ENCODE data around the gene PIGR.
A peak's percentile ranks its signal among the peaks of the same experiment; 100 is the strongest.

The PIGR gene

GRCh38 chr1:206946261-206946660 is at the start of gene PIGR:
Gene PIGR (minus strand): TSS chr1:206946466. CDS start chr1:206940531, 5,935 bp downstream.
- no peak for DNase-seq

- DNase-seq = no peak
Measured at GRCh38 chr1:206992790-206993189, 46.5 kb upstream of the PIGR start.

- no peak for DNase-seq
Measured at GRCh38 chr1:206987873-206988272, 41.6 kb upstream of the PIGR start.

GRCh38 chr1:206986885-206987284 is 40.6 kb upstream of the PIGR start:
- DNase-seq = no peak

GRCh38 chr1:206986402-206986801 is 40.1 kb upstream of the PIGR start:
- no peak for DNase-seq

GRCh38 chr1:206985162-206985749 is 39.0 kb upstream of the PIGR start:
- no peak for DNase-seq

GRCh38 chr1:206982216-206982615 is 36.0 kb upstream of the PIGR start:
- peak; percentile 6 for DNase-seq

GRCh38 chr1:206979379-206980043 is 33.2 kb upstream of the PIGR start:
- peak; percentile 21 for DNase-seq

- no peak for DNase-seq
Measured at GRCh38 chr1:206978259-206978658, 32.0 kb upstream of the PIGR start.

- DNase-seq = no peak
Measured at GRCh38 chr1:206975306-206975705, 29.0 kb upstream of the PIGR start.

GRCh38 chr1:206974140-206974539 is 27.9 kb upstream of the PIGR start:
- no peak for DNase-seq

GRCh38 chr1:206972728-206973127 is 26.5 kb upstream of the PIGR start:
- no peak for DNase-seq

- no peak for DNase-seq
Measured at GRCh38 chr1:206971029-206971655, 24.9 kb upstream of the PIGR start.

- DNase-seq = no peak
Measured at GRCh38 chr1:206970446-206970845, 24.2 kb upstream of the PIGR start, which contains the start of gene FCAMR. Gene FCAMR (minus strand): TSS chr1:206970460. CDS start chr1:206970125, 335 bp downstream.

GRCh38 chr1:206969090-206969489 is 22.8 kb upstream of the PIGR start:
- no peak for DNase-seq

GRCh38 chr1:206967096-206967849 is 21.0 kb upstream of the PIGR start:
- no peak for DNase-seq

GRCh38 chr1:206965781-206966180 is 19.5 kb upstream of the PIGR start:
- no peak for DNase-seq

- no peak for DNase-seq
Measured at GRCh38 chr1:206963740-206964139, 17.5 kb upstream of the PIGR start.

- no peak for DNase-seq
Measured at GRCh38 chr1:206963119-206963712, 16.9 kb upstream of the PIGR start.

GRCh38 chr1:206962272-206962671 is 16.0 kb upstream of the PIGR start:
- DNase-seq = no peak

GRCh38 chr1:206961668-206962067 is 15.4 kb upstream of the PIGR start:
- DNase-seq = no peak

GRCh38 chr1:206960676-206961386 is 14.6 kb upstream of the PIGR start:
- no peak for DNase-seq

Data from amniotic stem cell (primary cell).